ENCODE measurements around the gene NCKAP1. TPM values are rescaled to one million over a fixed set of nuclear protein-coding genes. Genes with fewer than 3 reads are reported as not detected.

The NCKAP1 gene
- total RNA-seq, 6 donors from 2014 or later: 34.2 to 129 (median 83.9) TPM

DNA sequence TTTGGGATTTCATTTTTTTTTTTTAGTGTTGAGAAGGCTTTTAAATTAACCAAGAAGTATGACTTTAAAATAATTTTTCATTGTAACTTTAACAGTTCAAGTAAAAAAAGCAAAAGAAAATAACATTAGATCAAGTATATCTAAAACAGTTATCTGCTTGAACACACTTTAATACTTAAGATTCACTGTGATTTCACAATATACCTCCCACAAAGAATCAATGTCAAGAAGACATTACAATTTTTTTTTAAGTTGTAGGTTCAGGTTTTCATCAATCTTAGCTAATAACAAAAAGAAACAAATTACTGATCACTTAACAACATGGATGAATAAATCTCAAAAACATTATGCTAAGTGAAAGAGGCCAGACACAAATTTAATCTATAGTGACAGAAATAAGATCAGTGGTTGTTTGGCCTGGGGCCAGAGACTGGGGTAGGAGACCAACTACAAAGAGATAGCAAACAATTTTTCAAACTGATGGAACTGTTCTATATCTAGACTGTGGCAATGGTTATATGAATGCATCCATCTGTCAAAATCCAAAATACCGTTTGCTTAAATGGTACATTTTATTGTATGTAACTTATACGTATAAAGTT lies 97.0 kb downstream of the NCKAP1 start:
- H3K4me1 ChIP-seq: no peaks in the 10 kb centered on the region
- H3K9me3 ChIP-seq: no peaks in the 10 kb centered on the region
- ATAC-seq (ENCODE audit: low FRiP score in 2 of 2): no peak
- TF ChIP-seq POLR2AphosphoS5 (IDR thresholded peaks at IDR 0.05) (no peak), EP300 (IDR thresholded peaks at IDR 0.05) (no peak), POLR2A (IDR thresholded peaks at IDR 0.05) (no peak)
- TF ChIP-seq, protein P1, sequence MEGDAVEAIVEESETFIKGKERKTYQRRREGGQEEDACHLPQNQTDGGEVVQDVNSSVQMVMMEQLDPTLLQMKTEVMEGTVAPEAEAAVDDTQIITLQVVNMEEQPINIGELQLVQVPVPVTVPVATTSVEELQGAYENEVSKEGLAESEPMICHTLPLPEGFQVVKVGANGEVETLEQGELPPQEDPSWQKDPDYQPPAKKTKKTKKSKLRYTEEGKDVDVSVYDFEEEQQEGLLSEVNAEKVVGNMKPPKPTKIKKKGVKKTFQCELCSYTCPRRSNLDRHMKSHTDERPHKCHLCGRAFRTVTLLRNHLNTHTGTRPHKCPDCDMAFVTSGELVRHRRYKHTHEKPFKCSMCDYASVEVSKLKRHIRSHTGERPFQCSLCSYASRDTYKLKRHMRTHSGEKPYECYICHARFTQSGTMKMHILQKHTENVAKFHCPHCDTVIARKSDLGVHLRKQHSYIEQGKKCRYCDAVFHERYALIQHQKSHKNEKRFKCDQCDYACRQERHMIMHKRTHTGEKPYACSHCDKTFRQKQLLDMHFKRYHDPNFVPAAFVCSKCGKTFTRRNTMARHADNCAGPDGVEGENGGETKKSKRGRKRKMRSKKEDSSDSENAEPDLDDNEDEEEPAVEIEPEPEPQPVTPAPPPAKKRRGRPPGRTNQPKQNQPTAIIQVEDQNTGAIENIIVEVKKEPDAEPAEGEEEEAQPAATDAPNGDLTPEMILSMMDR (IDR thresholded peaks at IDR 0.05): no peak
- H3K27me3 ChIP-seq: no peaks in the 10 kb centered on the region
- peaks cover 0 to 56% (median 2%) of the 10 kb centered on the region in 4 donors for H3K36me3 ChIP-seq
- 88 to 91% methylated on average over 2 of the region's 2 CpGs for WGBS, 2 donors
- DNase-seq: no peak
- H3K27ac ChIP-seq: no peak overlapping the region
- no peak overlapping the region for H3K4me3 ChIP-seq

DNA sequence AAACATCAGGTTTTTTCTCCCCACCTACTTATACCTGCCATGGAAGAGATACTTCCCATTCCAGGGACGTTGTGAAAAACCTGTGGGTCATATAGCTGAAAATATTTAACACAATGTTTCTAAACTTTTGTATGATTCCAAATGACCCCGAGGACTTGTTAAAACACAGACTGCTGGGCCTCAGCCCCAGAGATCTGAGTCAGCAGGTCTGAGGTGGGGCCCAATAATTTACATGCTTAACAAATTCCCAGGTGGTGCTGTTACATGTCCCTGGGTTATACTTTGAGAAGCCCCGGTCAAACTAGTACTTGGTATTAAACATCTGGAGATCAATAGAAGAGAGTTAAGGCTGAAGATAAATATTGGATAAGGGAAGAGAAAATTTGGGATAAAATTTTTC lies 100.4 kb downstream of the NCKAP1 start:
- H3K27me3 ChIP-seq: no peaks in the 10 kb centered on the region
- TF ChIP-seq, protein P1 (IDR thresholded peaks at IDR 0.05): no peak
- TF ChIP-seq POLR2AphosphoS5 (IDR thresholded peaks at IDR 0.05) (no peak), EP300 (IDR thresholded peaks at IDR 0.05) (no peak), POLR2A (IDR thresholded peaks at IDR 0.05) (no peak)
- H3K36me3 ChIP-seq: peaks cover 0 to 69% (median 11%) of the 10 kb centered on the region in 4 donors
- no peaks in the 10 kb centered on the region for H3K9me3 ChIP-seq
- DNase-seq (no peak), ATAC-seq (ENCODE audit: low FRiP score in 2 of 2) (no peak)
- H3K4me1 ChIP-seq: no peaks in the 10 kb centered on the region
- 89 to 94% methylated on average over 3 of the region's 3 CpGs for WGBS, 2 donors
- H3K27ac ChIP-seq: no peak overlapping the region
- no peak overlapping the region for H3K4me3 ChIP-seq

DNA sequence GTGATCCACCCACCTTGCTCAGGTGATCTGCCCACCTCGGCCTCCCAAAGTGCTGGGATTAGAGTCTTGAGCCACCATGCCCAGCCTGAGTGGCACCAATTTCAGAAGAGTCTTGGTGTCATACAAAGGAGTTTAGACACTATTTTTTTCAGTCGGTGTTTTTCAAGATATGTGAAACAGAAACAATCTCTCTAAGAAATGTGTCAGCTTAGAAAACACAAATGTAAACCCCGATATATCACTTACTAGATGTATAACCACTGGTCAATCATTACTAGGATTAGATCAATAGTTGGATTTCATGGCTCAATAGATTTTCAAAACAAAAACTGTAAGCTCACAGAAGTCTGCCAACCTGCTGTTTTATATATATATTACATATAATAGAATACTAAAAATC lies 104.6 kb downstream of the NCKAP1 start:
- no peak for ATAC-seq (ENCODE audit: low FRiP score in 2 of 2)
- 90 to 94% methylated on average over 3 of the region's 3 CpGs for WGBS, 2 donors
- Histone ChIP-seq H3K27ac (no peak overlapping the region), H3K4me1 (no peaks in the 10 kb centered on the region), H3K4me3 (no peak overlapping the region), H3K9me3 (no peaks in the 10 kb centered on the region), H3K36me3 (peaks cover 0 to 70% (median 15%) of the 10 kb centered on the region in 4 donors), H3K27me3 (no peaks in the 10 kb centered on the region)
- no peak for TF ChIP-seq POLR2AphosphoS5 (IDR thresholded peaks at IDR 0.05)
- TF ChIP-seq POLR2A (IDR thresholded peaks at IDR 0.05): no peak
- TF ChIP-seq EP300 (IDR thresholded peaks at IDR 0.05): no peak
- TF ChIP-seq, protein P1 (IDR thresholded peaks at IDR 0.05): no peak
- no peak for DNase-seq

DNA sequence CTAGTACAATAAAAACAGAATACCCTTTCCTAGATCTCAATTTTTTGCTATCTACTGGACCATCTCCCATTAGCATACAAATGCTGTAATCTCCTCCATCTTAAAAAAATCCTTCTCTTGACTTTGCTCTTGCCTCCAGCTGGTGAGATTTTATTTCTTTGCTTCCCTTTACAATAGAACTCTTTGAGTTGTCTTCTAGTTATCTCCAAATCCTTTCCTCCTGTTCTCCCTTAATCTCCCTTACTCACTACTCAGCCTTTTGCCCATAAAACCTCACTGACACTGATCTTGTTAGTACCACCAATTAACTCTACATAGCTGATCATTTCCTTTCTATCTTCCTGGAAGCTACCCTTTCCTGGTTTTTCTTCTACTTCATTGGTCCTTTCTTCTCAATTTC lies 108.3 kb downstream of the NCKAP1 start:
- no peaks in the 10 kb centered on the region for H3K27me3 ChIP-seq
- no peaks in the 10 kb centered on the region for H3K4me1 ChIP-seq
- ATAC-seq (ENCODE audit: low FRiP score in 2 of 2): no peak
- H3K4me3 ChIP-seq: no peak overlapping the region
- TF ChIP-seq, protein P1 (IDR thresholded peaks at IDR 0.05): no peak
- TF ChIP-seq POLR2AphosphoS5 (IDR thresholded peaks at IDR 0.05): no peak
- TF ChIP-seq POLR2A (IDR thresholded peaks at IDR 0.05): no peak
- TF ChIP-seq EP300 (IDR thresholded peaks at IDR 0.05): no peak
- no peaks in the 10 kb centered on the region for H3K9me3 ChIP-seq
- peaks cover 0 to 78% (median 20%) of the 10 kb centered on the region in 4 donors for H3K36me3 ChIP-seq
- no peak for DNase-seq
- H3K27ac ChIP-seq: no peak overlapping the region

DNA sequence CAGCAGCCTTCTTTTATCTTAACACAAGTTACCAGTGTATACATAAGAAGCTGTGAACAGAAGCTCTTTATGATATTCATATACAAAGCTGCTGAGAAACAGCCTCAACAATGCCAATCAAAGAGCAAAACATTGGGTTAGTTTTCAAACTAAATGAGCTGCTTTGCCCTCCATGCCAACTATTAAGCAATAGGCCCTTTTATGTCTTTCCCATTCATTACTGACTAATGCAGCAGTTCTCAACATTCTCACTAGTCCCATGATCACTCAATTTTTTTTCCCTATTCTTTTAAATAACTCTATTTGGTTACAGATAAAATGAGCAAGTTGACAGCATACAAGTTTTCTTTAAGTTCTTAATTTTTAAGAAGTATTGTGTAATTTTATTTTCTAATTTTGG lies 114.0 kb downstream of the NCKAP1 start:
- no peak overlapping the region for H3K4me3 ChIP-seq
- peaks cover 0 to 79% (median 8%) of the 10 kb centered on the region in 4 donors for H3K36me3 ChIP-seq
- H3K27me3 ChIP-seq: no peaks in the 10 kb centered on the region
- H3K27ac ChIP-seq: no peak overlapping the region
- H3K4me1 ChIP-seq: peaks cover 0 to 3% (median 0%) of the 10 kb centered on the region in 4 donors
- no peak for ATAC-seq (ENCODE audit: low FRiP score in 2 of 2)
- H3K9me3 ChIP-seq: no peaks in the 10 kb centered on the region
- TF ChIP-seq, protein P1 (IDR thresholded peaks at IDR 0.05): no peak
- TF ChIP-seq EP300 (IDR thresholded peaks at IDR 0.05) (no peak), POLR2A (IDR thresholded peaks at IDR 0.05) (no peak), POLR2AphosphoS5 (IDR thresholded peaks at IDR 0.05) (no peak)
- no peak for DNase-seq
